ENCODE measurements around the gene DUS4L. TPM values are rescaled to one million over a fixed set of nuclear protein-coding genes. Genes with fewer than 3 reads are reported as not detected.

Gene DUS4L, protein sequence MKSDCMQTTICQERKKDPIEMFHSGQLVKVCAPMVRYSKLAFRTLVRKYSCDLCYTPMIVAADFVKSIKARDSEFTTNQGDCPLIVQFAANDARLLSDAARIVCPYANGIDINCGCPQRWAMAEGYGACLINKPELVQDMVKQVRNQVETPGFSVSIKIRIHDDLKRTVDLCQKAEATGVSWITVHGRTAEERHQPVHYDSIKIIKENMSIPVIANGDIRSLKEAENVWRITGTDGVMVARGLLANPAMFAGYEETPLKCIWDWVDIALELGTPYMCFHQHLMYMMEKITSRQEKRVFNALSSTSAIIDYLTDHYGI
- 8.3 to 11.3 TPM (median 11.1 TPM) in 5 replicates for total RNA-seq (2022; extraction: Qiagen RNA extraction)

DNA sequence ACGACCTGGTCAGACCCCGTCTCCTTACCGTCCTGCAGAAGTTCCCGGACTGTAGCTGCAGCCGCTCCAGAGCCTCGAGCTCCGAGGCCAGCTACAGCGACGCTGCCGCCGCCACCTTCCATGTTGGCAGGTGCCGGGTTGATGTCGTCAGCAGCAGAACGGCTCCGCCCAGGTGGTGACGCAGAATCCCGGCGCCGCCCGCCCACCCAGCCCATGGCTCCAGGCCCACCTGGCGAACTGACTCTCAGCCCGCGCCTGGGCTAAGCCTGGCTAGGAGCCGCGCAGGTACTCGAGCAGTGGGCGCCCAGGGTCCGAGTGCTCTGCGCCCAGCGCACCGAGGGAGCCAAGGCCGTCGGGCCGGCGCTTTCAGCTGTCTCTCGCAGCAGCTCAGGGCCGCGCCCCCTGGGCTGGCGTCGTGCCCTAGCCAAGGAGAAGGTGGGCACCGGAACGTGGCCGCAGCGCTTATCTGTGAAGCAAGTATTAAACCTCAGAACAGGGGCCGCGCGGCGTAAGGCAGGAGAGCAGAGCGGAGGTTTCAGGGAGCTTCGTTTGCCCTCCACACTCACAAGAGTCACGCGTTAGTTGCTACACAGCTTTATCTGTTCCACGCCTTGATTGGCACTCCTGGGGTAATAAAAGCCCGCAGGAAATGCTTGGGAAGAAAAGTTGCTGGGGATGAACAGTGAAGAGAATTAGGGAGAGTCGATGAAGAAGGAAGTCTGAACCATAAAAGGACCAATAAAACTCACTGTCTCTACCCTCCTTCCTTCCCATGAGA is at the start of gene DUS4L, which contains the start of gene COG5:
DUS4L (plus strand) TSS at position 197 of the 778 bp plus-strand sequence. CDS start 3,100 bp downstream, outside the sequence.
COG5 (minus strand) TSS at position 146 of the 778 bp plus-strand sequence; CDS start at position 122, 24 bp downstream.

GRCh38 chr7:107579885-107580715 is 16.3 kb downstream of the DUS4L start, which contains the start of gene BCAP29:
Gene BCAP29, plus strand, starts transcription at chr7:107580246. Its CDS starts 527 bp downstream, at chr7:107580773.

Other genes with a start within 250 kb of the DUS4L start
- gene GPR22, start 93.9 kb upstream of the DUS4L start, total RNA-seq (2022; extraction: Qiagen RNA extraction), result not detected in 5 replicates
- gene COG5, start 51 bp upstream of the DUS4L start, total RNA-seq (2022; extraction: Qiagen RNA extraction), result 8.0 to 15.2 TPM (median 10.0 TPM) in 5 replicates
- gene BCAP29, start 16.3 kb downstream of the DUS4L start, total RNA-seq (2022; extraction: Qiagen RNA extraction), result 32.0 to 56.9 TPM (median 36.6 TPM) in 5 replicates
- gene SLC26A4, start 96.9 kb downstream of the DUS4L start, total RNA-seq (2022; extraction: Qiagen RNA extraction), result 0.09 to 0.14 TPM (median 0.10 TPM) in 5 replicates
- gene CBLL1, start 180.2 kb downstream of the DUS4L start, total RNA-seq (2022; extraction: Qiagen RNA extraction), result 28.2 to 55.7 TPM (median 30.1 TPM) in 5 replicates
- gene SLC26A3, start 239.3 kb downstream of the DUS4L start, total RNA-seq (2022; extraction: Qiagen RNA extraction), result not detected in 5 replicates